Mucosa of gallbladder (tissue), 1 donor: ENCODE data around the gene FLCN. TPM values are rescaled to one million over a fixed set of nuclear protein-coding genes. Genes with fewer than 3 reads are reported as not detected.

Source experiments
- DNase-seq: peaks from one replicate; pipeline ENCODE4 v3.0.0-alpha.2; 2020; ENCODE audit warnings: low spot score
- total RNA-seq: library from RNA; stranded (reverse); gene quantifications from one replicate; pipeline ENCODE4 v1.2.1, GENCODE V29; 2021
- donor health status: DM: no; HTN: no; CAD: no.

The FLCN gene
- total RNA-seq, 1 donor from 2014 or later: 110 TPM

DNA sequence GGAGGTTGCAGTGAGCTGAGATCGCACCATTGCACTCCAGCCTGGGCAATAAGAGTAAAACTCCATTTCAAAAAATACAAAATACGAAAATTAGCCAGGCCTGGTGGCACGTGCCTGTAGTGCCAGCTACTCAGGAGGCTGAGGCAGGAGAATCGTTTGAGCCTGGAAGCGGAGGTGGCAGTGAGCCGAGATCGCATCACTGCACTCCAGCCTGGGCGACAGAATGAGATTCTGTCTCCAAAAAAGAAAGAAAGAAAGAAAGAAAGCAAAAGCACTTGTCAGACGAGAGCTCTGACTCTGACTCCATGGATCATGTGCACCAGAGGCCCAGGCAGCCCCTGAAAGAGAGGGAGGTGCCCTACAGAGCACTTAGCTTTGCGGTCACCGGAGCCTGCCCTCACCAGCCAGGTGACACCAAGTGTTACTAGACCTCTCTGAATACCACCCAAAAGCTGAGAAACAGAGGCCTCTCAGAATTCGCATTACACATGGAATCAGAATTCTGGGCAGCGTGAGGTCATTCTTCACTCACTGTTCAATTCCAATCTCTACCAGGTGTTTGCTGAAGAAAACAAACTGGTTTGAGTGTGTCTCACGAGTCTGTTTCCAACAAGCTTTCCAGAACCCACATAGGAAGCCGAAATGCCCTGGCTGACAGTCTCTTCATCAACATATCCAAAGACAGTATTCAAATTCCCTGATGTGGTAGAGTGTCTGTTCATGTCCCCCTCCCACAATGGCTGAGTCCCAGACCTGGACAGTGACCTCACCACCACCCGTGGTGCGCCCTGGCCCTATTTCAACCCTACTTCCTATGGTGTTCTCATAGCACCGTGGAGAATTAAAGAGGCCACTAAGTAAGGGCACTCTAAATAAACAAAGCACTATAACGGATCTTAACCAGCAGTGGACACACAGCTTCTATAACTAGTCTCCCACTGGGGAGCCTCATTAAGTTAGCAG, 1.5 kb downstream of the FLCN start:
- DNase-seq: no peak

DNA sequence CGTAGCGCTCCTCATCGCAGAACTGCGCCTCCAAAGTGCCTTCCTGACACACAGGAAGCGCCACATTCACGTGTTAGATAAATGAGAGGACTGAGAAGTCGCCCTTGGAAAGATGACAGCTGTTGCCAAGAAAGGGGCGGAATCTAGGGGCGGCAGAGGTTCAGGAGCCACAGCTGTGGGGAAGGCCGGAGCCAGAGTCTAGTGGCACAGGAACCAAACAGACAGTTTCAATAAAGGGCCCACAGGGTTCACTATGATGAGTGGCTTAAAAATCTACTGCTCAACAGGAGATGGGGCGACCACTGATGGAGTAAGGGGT, 4.7 kb downstream of the FLCN start:
- no peak for DNase-seq

- no peak for DNase-seq
Observed at GRCh38 chr17:17231621-17232302, 5.2 kb downstream of the FLCN start.

DNA sequence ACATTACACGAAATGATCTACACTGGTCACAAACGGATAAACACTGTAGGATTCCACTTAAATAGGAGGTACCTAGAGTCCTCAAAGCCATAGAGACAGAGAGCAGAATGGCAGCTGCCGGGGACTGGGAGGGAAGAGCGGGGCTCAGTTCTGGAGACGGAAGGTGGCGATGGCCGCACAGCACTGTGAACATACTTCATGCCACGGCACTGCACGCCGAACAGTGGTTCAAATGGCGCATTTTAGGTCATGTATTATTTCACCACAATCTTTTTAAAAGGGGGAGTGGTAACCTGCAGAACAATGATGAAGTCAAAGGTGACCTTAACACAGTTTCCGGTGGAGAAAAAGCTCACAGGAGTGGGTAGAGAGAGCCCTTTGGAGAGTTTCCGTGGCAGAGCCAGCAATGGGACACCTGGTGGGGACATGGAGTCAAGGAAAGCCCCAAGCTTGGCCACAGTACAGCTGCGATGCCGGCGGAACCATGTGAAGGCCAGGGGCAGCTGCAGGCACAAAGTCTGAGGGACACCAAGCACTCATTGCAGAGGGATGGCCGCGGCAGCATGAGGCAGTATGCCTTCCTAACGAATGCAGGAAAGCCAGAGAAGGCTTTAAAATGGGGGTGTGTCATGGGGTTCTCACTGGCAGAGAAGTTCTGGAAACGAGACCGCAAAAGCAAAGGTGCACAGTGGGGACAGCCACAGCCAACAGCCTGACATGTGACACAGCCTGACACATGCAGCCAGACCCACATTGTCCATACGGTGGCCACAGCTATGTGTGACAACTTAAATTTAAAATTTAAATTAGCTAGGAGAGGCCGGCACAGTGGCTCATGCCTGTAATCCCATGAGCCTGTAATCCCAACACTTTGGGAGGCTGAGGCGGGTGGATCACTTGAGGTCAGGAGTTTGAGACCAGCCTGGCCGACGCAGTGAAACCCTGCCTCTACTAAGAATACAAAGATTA, 7.3 kb downstream of the FLCN start:
- no peak for DNase-seq

DNA sequence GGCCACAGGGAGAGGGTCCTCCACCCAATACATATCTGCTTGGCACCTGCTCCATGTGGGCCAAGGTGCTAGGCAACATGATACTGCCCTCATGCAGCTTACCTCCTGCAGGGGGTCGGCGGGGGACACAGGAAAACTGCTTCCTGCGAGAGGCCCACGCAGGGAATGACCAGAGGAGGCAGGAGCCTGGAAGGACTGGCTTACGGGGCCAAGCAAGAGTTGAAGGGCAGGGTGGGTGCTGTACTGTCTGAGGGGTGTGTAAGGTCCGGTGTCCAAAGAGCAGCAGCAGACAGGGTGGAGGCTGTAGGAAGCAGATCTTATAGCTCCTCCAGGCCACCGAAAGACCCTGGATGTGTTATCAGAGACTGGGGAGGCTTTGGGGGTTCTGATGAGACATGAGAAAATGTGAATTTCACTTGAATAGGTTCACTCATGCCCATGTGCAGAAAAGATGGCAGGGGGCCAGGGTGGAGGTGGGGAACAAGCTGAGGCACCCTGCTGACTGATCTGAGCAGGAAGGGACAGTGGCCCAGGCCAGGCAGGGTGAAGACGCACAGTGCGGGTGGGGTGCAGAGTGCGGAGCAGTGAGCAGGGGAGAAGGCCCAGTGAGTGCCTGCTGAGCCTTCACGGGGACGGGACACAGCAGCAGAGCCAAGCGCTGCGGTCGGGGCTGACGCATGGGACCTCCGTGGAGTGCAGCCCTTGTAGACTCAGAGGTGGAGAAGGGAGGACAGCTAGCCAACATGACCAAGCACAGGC, 8.3 kb downstream of the FLCN start:
- no peak for DNase-seq

GRCh38 chr17:17227608-17228520, 9.1 kb downstream of the FLCN start:
- DNase-seq: no peak

- no peak for DNase-seq
Observed at GRCh38 chr17:17226451-17227265, 10.3 kb downstream of the FLCN start.

DNA sequence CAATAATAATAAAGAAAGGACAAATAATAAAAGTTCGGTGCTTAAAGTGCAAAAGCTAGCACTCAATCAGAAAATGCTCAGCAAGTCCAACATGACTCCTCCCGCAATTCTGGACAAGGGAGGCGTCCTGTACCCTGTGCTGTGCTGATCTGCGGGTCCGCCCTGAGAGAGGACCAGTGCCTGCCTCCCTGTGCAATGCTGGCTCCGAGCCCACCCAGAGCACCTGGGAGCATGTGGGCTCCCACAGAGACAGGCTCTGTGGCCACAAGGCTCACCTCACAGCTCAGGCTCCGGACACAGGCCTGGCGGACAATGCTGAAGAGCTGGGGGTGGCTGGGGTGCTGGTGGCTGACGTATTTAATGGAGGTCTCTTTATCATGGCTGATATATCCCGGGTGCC, 11.1 kb downstream of the FLCN start:
- no peak for DNase-seq

- no peak for DNase-seq
Observed at GRCh38 chr17:17224137-17224536, 12.8 kb downstream of the FLCN start.

GRCh38 chr17:17223736-17224135, 13.2 kb downstream of the FLCN start:
- no peak for DNase-seq

DNA sequence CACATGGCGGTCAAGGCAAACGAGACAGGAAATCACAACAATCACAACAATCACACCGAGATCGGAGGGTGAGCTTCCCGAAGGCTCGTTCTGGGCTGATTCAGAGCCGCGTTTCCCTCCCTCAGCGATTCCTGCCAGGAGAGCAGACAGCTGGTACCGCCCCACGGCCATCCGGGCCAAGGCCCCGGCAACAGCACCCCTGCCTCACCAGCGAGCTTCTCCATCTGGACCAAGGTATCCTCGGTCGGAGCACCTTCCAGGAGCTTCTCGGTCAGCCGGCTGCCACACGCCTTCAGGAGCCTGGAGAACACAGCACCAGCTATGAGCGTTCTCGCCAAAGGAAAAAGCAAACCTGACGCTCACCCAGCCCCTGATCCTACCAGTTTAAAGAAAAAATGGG, 15.6 kb downstream of the FLCN start:
- DNase-seq: no peak

GRCh38 chr17:17220529-17220928, 16.4 kb downstream of the FLCN start:
- DNase-seq: no peak

GRCh38 chr17:17217995-17218394, 19.0 kb downstream of the FLCN start:
- no peak for DNase-seq

DNA sequence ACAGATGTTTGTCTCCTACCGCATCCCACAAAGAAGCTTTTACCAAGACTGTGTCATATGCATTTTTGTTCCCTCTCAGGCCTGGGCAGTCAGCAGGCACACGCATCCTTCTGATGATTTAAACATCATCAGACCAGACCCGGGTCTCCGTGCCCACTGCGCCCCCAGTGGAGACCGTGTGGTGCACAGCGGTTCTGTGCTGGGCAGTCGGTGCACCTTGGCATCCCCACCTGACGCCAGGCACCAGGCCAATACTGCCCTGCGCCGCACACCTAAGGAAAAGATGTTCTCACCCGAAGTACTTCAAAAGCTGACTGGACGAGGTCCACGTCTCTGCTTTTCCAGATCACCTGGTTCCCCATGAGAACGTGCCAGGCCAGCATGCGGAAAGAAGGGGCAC, 20.2 kb downstream of the FLCN start:
- DNase-seq: no peak

DNA sequence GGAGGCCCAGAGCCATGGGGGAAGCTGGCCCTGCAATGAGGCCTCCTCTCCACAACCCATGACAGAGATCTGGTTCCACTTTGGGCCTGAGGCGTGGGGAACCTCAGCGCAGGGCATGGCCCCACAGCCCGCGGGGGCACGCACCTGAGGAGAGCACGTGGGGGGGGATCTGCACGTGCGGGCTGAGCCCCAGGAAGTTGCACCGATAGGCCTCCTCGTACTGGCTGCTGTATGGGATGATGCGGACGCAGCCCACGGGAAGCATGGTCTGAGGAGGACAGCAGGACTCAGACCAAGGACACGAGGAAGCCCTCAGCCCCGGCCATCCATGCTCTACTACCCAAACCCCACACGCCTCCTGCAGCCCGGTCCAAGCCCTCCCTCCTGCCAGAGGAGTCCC, 20.7 kb downstream of the FLCN start:
- no peak for DNase-seq

GRCh38 chr17:17215575-17215974, 21.4 kb downstream of the FLCN start:
- DNase-seq: no peak

- DNase-seq: no peak
Observed at GRCh38 chr17:17214646-17215436, 22.1 kb downstream of the FLCN start.

GRCh38 chr17:17213775-17214174, 23.2 kb downstream of the FLCN start:
- no peak for DNase-seq

DNA sequence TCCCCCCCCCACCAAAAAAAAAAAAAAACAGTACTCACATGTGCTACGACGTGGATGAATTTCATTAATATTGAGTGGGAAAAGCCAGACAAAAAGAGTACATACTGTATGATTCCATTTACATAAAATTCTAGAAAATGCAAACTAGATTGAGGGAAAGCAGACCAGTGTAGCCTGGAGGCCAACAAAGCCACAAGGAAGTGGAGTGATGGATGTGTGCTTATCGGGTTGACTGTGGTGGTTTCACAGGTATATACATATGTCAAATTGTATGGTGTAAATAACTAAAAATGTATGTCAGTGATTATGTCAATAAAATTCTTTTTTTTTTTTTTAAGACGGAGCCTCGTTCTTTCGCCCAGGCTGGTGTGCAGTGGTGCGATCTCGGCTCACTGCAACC, 29.0 kb downstream of the FLCN start:
- no peak for DNase-seq
